HG02623 (cell line): ENCODE data around the gene MYO1D.
A peak's percentile ranks its signal among the peaks of the same experiment; 100 is the strongest.

ENCODE experiments used
- ATAC-seq: cut with Tn5 transposase; IDR thresholded peaks from one replicate; pipeline ENCODE4 v1.9.1; 2021; ENCODE audit warnings: moderate library complexity; ENCODE audit not compliant: unreplicated experiment

Gene MYO1D

DNA sequence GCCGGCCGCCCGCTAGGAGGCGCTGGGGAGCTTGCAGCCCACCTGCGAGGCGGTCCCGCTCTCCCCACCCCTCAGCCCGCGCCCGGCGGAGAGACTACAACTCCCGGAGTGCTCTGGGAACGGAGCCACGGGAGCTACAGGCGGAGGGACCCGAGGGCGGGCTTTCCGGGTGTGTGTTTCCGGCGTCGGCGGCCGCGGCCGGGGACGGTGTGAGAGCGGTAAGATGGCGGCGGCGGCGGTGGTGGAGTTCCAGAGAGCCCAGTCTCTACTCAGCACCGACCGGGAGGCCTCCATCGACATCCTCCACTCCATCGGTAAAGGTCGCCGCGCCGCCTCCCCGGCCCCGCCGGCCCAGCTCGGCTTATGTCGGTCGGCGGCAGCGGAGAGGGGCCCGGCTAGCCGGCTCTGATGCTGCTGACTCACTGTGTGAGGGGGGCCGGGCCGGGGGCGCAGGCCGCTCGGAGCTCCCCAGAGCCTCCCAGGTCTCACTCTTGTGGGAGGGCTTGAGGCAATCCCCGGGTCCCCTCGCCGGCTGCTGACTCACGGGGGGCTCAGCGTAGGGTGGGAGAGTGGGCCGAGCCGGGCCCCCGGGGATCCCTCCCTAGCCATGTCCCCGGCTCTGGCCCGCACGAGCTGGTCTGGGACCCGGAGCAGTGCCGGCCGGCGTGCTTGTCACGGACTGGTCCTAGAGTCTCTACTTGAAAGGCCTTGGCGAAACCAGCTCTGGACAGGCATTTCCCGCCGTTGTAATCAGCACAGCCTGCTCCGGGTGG, 432.4 kb downstream of the MYO1D start, which contains the start of gene PSMD11:
TSS of gene PSMD11 (plus strand) at position 210 of the 773 bp plus-strand sequence. CDS start at position 224, 14 bp downstream.
- peak; percentile 87 for ATAC-seq

GRCh38 chr17:32443827-32444300, 433.1 kb downstream of the MYO1D start:
- ATAC-seq = peak; percentile 5
